Vagina (tissue), 2 donors: ENCODE measurements around the gene GPR101.

Source experiments
- CTCF ChIP-seq, 3 experiments: fragments of 450-650 bp in 2 of 3; fragments of 200-600 bp in 1 of 3; sonication (generic) in 1 of 3; IDR thresholded peaks; one replicate each; pipeline ENCODE4 v1.5.1; 2017 to 2019; ENCODE audit warnings: antibody characterized with exemption in 3 of 3, mild to moderate bottlenecking in 2 of 3, moderate library complexity in 2 of 3
- POLR2A ChIP-seq, 2 donors: fragments of 450-650 bp; IDR thresholded peaks; one replicate each; pipeline ENCODE4 v1.6.1; 2017; ENCODE audit warnings: antibody characterized with exemption in 2 of 2, mild to moderate bottlenecking in 2 of 2, moderate library complexity in 2 of 2

DNA sequence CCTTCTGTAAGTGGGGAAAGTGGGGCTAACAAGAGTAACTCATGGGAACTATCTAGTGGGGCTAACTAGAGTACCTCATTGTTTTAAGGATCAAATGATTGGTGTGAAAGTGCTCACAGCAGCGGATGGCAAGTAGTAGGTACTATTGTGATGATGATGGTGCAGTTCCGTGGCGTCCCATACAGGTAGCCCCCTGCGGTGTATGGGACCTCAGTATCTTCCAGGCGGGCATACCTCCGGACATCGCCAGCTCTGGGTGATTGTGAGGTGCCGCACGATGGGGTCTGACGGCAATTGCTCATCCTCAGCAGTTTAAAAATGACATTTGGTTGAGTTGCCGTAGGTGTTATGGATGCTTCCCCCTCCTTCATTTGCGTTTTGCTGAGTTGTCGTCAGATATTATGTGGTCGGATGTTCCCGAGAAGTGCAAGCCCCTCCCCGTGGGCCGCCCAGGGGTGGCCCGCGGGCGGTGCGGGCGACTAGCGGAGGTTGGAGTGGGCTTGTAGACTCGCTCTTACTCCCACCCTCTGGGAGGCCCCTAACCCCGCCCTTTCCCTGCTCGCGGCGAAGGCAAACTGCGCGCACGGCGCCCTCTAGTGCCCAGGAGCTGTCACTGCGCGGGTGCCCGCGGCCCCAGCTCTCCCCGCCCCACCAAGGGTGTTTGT lies 18.3 kb upstream of the GPR101 start:
- TF ChIP-seq POLR2A (IDR thresholded peaks at IDR 0.05) (no peak), CTCF (IDR thresholded peaks at IDR 0.05) (peak; percentile 19 to 62 (median 31))
